HG03432 (cell line): ENCODE data around the gene PPP1R13B.

Experiments
- ATAC-seq: cut with Tn5 transposase; IDR thresholded peaks from one replicate; pipeline ENCODE4 v1.9.1; 2021; ENCODE audit warnings: mild to moderate bottlenecking, moderate library complexity; ENCODE audit not compliant: unreplicated experiment

Gene PPP1R13B

GRCh38 chr14:103745424-103745823, 102.0 kb downstream of the PPP1R13B start:
- ATAC-seq = no peak

- no peak for ATAC-seq
Observed at GRCh38 chr14:103744621-103745395, 102.6 kb downstream of the PPP1R13B start.

GRCh38 chr14:103743691-103744090, 103.7 kb downstream of the PPP1R13B start:
- no peak for ATAC-seq

GRCh38 chr14:103742499-103743255, 104.7 kb downstream of the PPP1R13B start:
- ATAC-seq = no peak

- ATAC-seq = no peak
Observed at GRCh38 chr14:103741876-103742275, 105.5 kb downstream of the PPP1R13B start.

- no peak for ATAC-seq
Observed at GRCh38 chr14:103740991-103741689, 106.2 kb downstream of the PPP1R13B start.

GRCh38 chr14:103739793-103740501, 107.4 kb downstream of the PPP1R13B start:
- no peak for ATAC-seq

GRCh38 chr14:103739466-103739792, 107.9 kb downstream of the PPP1R13B start:
- no peak for ATAC-seq

GRCh38 chr14:103738701-103739451, 108.5 kb downstream of the PPP1R13B start:
- ATAC-seq = no peak

- ATAC-seq = no peak
Observed at GRCh38 chr14:103738166-103738565, 109.2 kb downstream of the PPP1R13B start.

- no peak for ATAC-seq
Observed at GRCh38 chr14:103737432-103738045, 109.8 kb downstream of the PPP1R13B start.

GRCh38 chr14:103736546-103737431, 110.6 kb downstream of the PPP1R13B start:
- ATAC-seq = no peak

GRCh38 chr14:103735815-103736545, 111.4 kb downstream of the PPP1R13B start:
- no peak for ATAC-seq

- ATAC-seq = no peak
Observed at GRCh38 chr14:103735439-103735814, 111.9 kb downstream of the PPP1R13B start.

- no peak for ATAC-seq
Observed at GRCh38 chr14:103735022-103735421, 112.4 kb downstream of the PPP1R13B start.

- ATAC-seq = no peak
Observed at GRCh38 chr14:103734081-103734888, 113.1 kb downstream of the PPP1R13B start.

GRCh38 chr14:103733651-103734050, 113.7 kb downstream of the PPP1R13B start:
- ATAC-seq = no peak
